K562 (cell line): Measurements from ENCODE around the gene SLC38A2. TPM values are rescaled to one million over a fixed set of nuclear protein-coding genes. Genes with fewer than 3 reads are reported as not detected.

Experiments used
- CHCHD3 ChIP-seq: fragments of 250-450 bp; sonication (Bioruptor Pico); IDR thresholded peaks from 2 replicates; pipeline ENCODE4 v2.1.2; 2022; ENCODE audit warnings: mild to moderate bottlenecking
- ETV5 ChIP-seq: sonication (generic); formaldehyde crosslinking; IDR thresholded peaks from 2 replicates; pipeline ENCODE4 v1.4.0; 2020; ENCODE audit warnings: low read depth, mild to moderate bottlenecking, missing genetic modification reagents
- ETV6 ChIP-seq, 3 experiments: fragments of 150-350 bp in 1 of 3; sonication (generic) in 1 of 3; formaldehyde crosslinking in 1 of 3; IDR thresholded peaks; 2 replicates each; pipeline versions ENCODE4 v1.6.1 to v1.8.0; 2014 to 2022; ENCODE audit warnings: borderline replicate concordance in 2 of 3, low read depth in 2 of 3, antibody characterized with exemption in 1 of 3, low read length in 1 of 3, mild to moderate bottlenecking in 1 of 3, missing genetic modification reagents in 1 of 3
- MEF2A ChIP-seq: IDR thresholded peaks from 2 replicates; pipeline ENCODE4 v1.6.1; 2011; ENCODE audit warnings: low read depth, mild to moderate bottlenecking, low read length, moderate library complexity; ENCODE audit not compliant: control insufficient read depth
- NCOR1 ChIP-seq: fragments of 450-650 bp; IDR thresholded peaks from 2 replicates; pipeline ENCODE4 v1.6.1; 2016; ENCODE audit warnings: mild to moderate bottlenecking, moderate library complexity
- PHTF2 ChIP-seq: fragments of 250-450 bp; sonication (Bioruptor Pico); IDR thresholded peaks from 2 replicates; pipeline ENCODE4 v1.5.0; 2021; ENCODE audit warnings: mild to moderate bottlenecking
- POLR2A ChIP-seq: fragments of 450-650 bp; conservative IDR thresholded peaks from 2 replicates; pipeline ENCODE4 v1.6.1; 2016
- ZC3H8 ChIP-seq: fragments of 450-650 bp; IDR thresholded peaks from 2 replicates; pipeline ENCODE4 v1.6.1; 2017
- ZNF589 ChIP-seq: fragments of 200-800 bp; sonication (Bioruptor generic); IDR thresholded peaks from 2 replicates; pipeline ENCODE4 v1.6.1; 2016; ENCODE audit warnings: low read depth, missing genetic modification characterization, missing compliant biosample characterization
- ZNF717 ChIP-seq: fragments of 250-450 bp; sonication (Bioruptor Pico); IDR thresholded peaks from 2 replicates; pipeline ENCODE4 v1.5.0; 2021
- polyA plus RNA-seq, 8 experiments: library from polyadenylated mRNA; depleted of rRNA in 4 of 8; stranded (reverse) in 5 of 8; unstranded in 3 of 8; fragments of >200 nt; fragmentation: Nextera tagmentation in 2 of 8; fragmentation: Illumina TruSeq in 1 of 8; extraction: Ambion mirVana in 2 of 8; extraction: Trizol in 1 of 8; gene quantifications; 2 replicates each; pipeline versions ENCODE4 v1.2.1 to v1.2.3, GENCODE V29; 2011 to 2014; ENCODE audit warnings: inconsistent platforms in 1 of 8, missing spikeins in 1 of 8
- total RNA-seq, 7 experiments: library from RNA; depleted of rRNA in 6 of 7; stranded (reverse); fragments of >200 nt in 6 of 7; fragmentation: Illumina TruSeq in 2 of 7; extraction: Trizol in 2 of 7; gene quantifications; 2 replicates each; pipeline versions ENCODE4 v1.2.1 to v1.2.3, GENCODE V29; 2011 to 2021; ENCODE audit warnings: low replicate concordance in 1 of 7
- TF ChIP-seq, protein P1 (sequence below): sonication (generic); formaldehyde crosslinking; IDR thresholded peaks from 2 replicates; pipeline ENCODE4 v1.8.0; 2023; ENCODE audit warnings: mild to moderate bottlenecking, missing genetic modification reagents
- TF ChIP-seq, protein P2 (sequence below): fragments of 450-650 bp; IDR thresholded peaks from 2 replicates; pipeline ENCODE4 v1.6.1; 2018; ENCODE audit not compliant: partially characterized antibody
- TF ChIP-seq, protein P3 (sequence below): fragments of 250-450 bp; sonication (Bioruptor Pico); IDR thresholded peaks from 2 replicates; pipeline ENCODE4 v1.4.0; 2020; ENCODE audit warnings: mild to moderate bottlenecking, moderate library complexity
- TF ChIP-seq, protein P4 (sequence below): fragments of 450-650 bp; IDR thresholded peaks from 2 replicates; pipeline ENCODE4 v1.6.1; 2017; ENCODE audit warnings: antibody characterized with exemption

Gene SLC38A2
- total and polyA plus RNA-seq, 9 of the 15 experiments (the other 6 are each of a cell fraction or from before 2014, with no cell fraction given) = 98.7 to 292 (median 143) TPM

DNA sequence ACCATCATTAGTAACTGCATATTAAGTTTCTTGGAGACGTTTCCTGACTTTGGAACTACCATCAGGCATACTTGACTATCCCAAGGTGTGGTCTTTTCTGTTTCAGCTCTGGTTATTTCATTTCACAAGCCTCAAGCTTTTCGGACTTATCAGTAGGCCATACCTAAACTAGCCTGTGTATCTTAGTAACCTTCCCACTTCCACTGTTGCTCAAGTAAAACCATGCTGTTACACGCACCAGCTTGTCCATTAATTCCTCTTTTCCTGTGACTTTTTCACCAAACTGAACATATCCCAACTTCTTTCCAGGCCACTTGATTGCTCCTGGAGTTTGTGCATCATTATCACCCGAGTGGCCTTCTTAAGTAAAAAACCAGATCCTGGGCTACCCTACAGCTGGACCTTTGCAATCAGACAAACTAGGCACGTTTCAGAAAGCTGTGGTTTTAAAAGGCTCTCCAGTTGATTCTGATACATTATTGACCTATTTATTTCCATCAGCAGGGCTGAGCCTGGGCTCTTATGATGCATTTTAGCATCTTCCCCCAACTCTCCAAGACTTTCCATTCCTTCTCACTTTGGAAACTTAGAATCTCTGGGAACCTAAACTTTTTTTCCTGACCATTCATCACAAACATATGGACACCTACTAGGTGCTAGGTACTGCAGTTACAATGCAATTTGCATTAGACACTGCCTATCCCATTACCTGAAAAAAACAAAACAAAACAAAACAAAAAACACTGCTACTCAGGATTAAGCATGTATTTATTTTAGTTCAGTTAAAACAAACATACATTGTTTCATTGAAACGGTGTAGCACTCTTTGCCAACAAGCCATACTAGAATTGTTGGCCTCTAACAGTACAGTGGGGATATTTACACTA, 14.9 kb downstream of the SLC38A2 start (continued):
- TF ChIP-seq ZNF589 (CRISPR knock-in tag) (no peak), PHTF2 (CRISPR knock-in tag) (0 out of 2 replicates have a peak, but pooled peaks have one; percentile 1), ETV5 (no peak), ETV6 (IDR thresholded peaks at IDR 0.05; ENCODE audit: borderline replicate concordance in 1 of 2, low read depth in 2 of 2, low read length in 1 of 2) (no peak), ETV6 (CRISPR knock-in tag; IDR thresholded peaks at IDR 0.05; ENCODE audit: borderline replicate concordance) (no peak), ZNF717 (CRISPR knock-in tag) (peak; percentile 92), NCOR1 (peak; percentile 17; the same call in 1 of the 2 replicates), POLR2A (peak; percentile 76), CHCHD3 (CRISPR knock-in tag) (no peak), MEF2A (no peak), ZC3H8 (no peak)
- TF ChIP-seq, protein P1, sequence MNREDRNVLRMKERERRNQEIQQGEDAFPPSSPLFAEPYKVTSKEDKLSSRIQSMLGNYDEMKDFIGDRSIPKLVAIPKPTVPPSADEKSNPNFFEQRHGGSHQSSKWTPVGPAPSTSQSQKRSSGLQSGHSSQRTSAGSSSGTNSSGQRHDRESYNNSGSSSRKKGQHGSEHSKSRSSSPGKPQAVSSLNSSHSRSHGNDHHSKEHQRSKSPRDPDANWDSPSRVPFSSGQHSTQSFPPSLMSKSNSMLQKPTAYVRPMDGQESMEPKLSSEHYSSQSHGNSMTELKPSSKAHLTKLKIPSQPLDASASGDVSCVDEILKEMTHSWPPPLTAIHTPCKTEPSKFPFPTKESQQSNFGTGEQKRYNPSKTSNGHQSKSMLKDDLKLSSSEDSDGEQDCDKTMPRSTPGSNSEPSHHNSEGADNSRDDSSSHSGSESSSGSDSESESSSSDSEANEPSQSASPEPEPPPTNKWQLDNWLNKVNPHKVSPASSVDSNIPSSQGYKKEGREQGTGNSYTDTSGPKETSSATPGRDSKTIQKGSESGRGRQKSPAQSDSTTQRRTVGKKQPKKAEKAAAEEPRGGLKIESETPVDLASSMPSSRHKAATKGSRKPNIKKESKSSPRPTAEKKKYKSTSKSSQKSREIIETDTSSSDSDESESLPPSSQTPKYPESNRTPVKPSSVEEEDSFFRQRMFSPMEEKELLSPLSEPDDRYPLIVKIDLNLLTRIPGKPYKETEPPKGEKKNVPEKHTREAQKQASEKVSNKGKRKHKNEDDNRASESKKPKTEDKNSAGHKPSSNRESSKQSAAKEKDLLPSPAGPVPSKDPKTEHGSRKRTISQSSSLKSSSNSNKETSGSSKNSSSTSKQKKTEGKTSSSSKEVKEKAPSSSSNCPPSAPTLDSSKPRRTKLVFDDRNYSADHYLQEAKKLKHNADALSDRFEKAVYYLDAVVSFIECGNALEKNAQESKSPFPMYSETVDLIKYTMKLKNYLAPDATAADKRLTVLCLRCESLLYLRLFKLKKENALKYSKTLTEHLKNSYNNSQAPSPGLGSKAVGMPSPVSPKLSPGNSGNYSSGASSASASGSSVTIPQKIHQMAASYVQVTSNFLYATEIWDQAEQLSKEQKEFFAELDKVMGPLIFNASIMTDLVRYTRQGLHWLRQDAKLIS = no peak
- TF ChIP-seq, protein P2, sequence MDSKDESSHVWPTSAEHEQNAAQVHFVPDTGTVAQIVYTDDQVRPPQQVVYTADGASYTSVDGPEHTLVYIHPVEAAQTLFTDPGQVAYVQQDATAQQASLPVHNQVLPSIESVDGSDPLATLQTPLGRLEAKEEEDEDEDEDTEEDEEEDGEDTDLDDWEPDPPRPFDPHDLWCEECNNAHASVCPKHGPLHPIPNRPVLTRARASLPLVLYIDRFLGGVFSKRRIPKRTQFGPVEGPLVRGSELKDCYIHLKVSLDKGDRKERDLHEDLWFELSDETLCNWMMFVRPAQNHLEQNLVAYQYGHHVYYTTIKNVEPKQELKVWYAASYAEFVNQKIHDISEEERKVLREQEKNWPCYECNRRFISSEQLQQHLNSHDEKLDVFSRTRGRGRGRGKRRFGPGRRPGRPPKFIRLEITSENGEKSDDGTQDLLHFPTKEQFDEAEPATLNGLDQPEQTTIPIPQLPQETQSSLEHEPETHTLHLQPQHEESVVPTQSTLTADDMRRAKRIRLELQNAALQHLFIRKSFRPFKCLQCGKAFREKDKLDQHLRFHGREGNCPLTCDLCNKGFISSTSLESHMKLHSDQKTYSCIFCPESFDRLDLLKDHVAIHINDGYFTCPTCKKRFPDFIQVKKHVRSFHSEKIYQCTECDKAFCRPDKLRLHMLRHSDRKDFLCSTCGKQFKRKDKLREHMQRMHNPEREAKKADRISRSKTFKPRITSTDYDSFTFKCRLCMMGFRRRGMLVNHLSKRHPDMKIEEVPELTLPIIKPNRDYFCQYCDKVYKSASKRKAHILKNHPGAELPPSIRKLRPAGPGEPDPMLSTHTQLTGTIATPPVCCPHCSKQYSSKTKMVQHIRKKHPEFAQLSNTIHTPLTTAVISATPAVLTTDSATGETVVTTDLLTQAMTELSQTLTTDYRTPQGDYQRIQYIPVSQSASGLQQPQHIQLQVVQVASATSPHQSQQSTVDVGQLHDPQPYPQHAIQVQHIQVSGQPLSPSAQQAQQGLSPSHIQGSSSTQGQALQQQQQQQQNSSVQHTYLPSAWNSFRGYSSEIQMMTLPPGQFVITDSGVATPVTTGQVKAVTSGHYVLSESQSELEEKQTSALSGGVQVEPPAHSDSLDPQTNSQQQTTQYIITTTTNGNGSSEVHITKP = no peak
- TF ChIP-seq, protein P3, sequence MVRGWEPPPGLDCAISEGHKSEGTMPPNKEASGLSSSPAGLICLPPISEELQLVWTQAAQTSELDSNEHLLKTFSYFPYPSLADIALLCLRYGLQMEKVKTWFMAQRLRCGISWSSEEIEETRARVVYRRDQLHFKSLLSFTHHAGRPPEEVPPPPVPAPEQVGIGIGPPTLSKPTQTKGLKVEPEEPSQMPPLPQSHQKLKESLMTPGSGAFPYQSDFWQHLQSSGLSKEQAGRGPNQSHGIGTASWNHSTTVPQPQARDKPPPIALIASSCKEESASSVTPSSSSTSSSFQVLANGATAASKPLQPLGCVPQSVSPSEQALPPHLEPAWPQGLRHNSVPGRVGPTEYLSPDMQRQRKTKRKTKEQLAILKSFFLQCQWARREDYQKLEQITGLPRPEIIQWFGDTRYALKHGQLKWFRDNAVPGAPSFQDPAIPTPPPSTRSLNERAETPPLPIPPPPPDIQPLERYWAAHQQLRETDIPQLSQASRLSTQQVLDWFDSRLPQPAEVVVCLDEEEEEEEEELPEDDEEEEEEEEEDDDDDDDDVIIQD (CRISPR knock-in tag) = no peak
- TF ChIP-seq, protein P4, sequence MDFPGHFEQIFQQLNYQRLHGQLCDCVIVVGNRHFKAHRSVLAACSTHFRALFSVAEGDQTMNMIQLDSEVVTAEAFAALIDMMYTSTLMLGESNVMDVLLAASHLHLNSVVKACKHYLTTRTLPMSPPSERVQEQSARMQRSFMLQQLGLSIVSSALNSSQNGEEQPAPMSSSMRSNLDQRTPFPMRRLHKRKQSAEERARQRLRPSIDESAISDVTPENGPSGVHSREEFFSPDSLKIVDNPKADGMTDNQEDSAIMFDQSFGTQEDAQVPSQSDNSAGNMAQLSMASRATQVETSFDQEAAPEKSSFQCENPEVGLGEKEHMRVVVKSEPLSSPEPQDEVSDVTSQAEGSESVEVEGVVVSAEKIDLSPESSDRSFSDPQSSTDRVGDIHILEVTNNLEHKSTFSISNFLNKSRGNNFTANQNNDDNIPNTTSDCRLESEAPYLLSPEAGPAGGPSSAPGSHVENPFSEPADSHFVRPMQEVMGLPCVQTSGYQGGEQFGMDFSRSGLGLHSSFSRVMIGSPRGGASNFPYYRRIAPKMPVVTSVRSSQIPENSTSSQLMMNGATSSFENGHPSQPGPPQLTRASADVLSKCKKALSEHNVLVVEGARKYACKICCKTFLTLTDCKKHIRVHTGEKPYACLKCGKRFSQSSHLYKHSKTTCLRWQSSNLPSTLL = 0 out of 2 replicates have a peak, but pooled peaks have one; percentile 50
